Measurements from ENCODE around the gene FYN.

The FYN gene

GRCh38 chr6:111743862-111744692, 129.2 kb downstream of the FYN start:
- no peak for DNase-seq

GRCh38 chr6:111743360-111743759, 129.9 kb downstream of the FYN start:
- no peak for DNase-seq

- no peak for DNase-seq
Measured at GRCh38 chr6:111741177-111741952, 131.9 kb downstream of the FYN start.

- DNase-seq = no peak
Measured at GRCh38 chr6:111740506-111740905, 132.7 kb downstream of the FYN start.

- no peak for DNase-seq
Measured at GRCh38 chr6:111739257-111739696, 134.0 kb downstream of the FYN start.

- DNase-seq = no peak
Measured at GRCh38 chr6:111738631-111739030, 134.6 kb downstream of the FYN start.

GRCh38 chr6:111738156-111738555, 135.1 kb downstream of the FYN start:
- DNase-seq = no peak

GRCh38 chr6:111737065-111737521, 136.2 kb downstream of the FYN start:
- DNase-seq = no peak

- DNase-seq = no peak
Measured at GRCh38 chr6:111736005-111736608, 137.1 kb downstream of the FYN start.

GRCh38 chr6:111734068-111735061, 138.9 kb downstream of the FYN start:
- DNase-seq = no peak

GRCh38 chr6:111732390-111732789, 140.9 kb downstream of the FYN start:
- no peak for DNase-seq

- no peak for DNase-seq
Measured at GRCh38 chr6:111731456-111732195, 141.6 kb downstream of the FYN start.

- DNase-seq = no peak
Measured at GRCh38 chr6:111730864-111731263, 142.4 kb downstream of the FYN start.

- no peak for DNase-seq
Measured at GRCh38 chr6:111727802-111728201, 145.4 kb downstream of the FYN start.

GRCh38 chr6:111727041-111727440, 146.2 kb downstream of the FYN start:
- DNase-seq = no peak

- no peak for DNase-seq
Measured at GRCh38 chr6:111725446-111726112, 147.7 kb downstream of the FYN start.

GRCh38 chr6:111724505-111724904, 148.7 kb downstream of the FYN start:
- DNase-seq = no peak

GRCh38 chr6:111724039-111724438, 149.2 kb downstream of the FYN start:
- no peak for DNase-seq

- DNase-seq = no peak
Measured at GRCh38 chr6:111723412-111723970, 149.8 kb downstream of the FYN start.

- DNase-seq = no peak
Measured at GRCh38 chr6:111722179-111722731, 151.0 kb downstream of the FYN start.
